Omental fat pad (tissue), 4 donors: ENCODE data around the gene GSE1. TPM values are rescaled to one million over a fixed set of nuclear protein-coding genes. Genes with fewer than 3 reads are reported as not detected.

Experiments
- ATAC-seq: fragments of 150-250 bp; one replicate; pipeline ENCODE4 v1.9.1; 2016; ENCODE audit warnings: mild to moderate bottlenecking, moderate library complexity; ENCODE audit not compliant: low FRiP score
- DNase-seq: peaks from one replicate; pipeline ENCODE4 v3.0.0-alpha.2; 2019; ENCODE audit warnings: low spot score
- CTCF ChIP-seq, 3 donors: fragments of 450-650 bp; IDR thresholded peaks; one replicate each; pipeline ENCODE4 v1.5.1; 2016 to 2017; ENCODE audit warnings: antibody characterized with exemption in 3 of 3, mild to moderate bottlenecking in 3 of 3, moderate library complexity in 2 of 3
- total RNA-seq, 4 donors: library from RNA; depleted of rRNA; stranded (reverse); fragments of >200 nt; gene quantifications; one replicate each; pipeline ENCODE4 v1.1.0, GENCODE V29; 2016

The GSE1 gene
- total RNA-seq, 4 donors from 2014 or later: 50.9 to 181 (median 90.9) TPM

GRCh38 chr16:85667841-85668413 is 54.8 kb downstream of the GSE1 start:
- ATAC-seq (no peak), DNase-seq (no peak)
- TF ChIP-seq CTCF (IDR thresholded peaks at IDR 0.05): no peak

- no peak for TF ChIP-seq CTCF (IDR thresholded peaks at IDR 0.05)
- ATAC-seq: no peak
- DNase-seq: no peak
These were observed 55.7 kb downstream of the GSE1 start for GRCh38 chr16:85668676-85669424.

GRCh38 chr16:85670840-85671239 is 57.7 kb downstream of the GSE1 start:
- DNase-seq: no peak
- no peak for ATAC-seq
- no peak for TF ChIP-seq CTCF (IDR thresholded peaks at IDR 0.05)

- peak; percentile 59 for ATAC-seq
- DNase-seq: no peak
- TF ChIP-seq CTCF (IDR thresholded peaks at IDR 0.05): no peak
These were observed 60.7 kb downstream of the GSE1 start for GRCh38 chr16:85673529-85674417.

- ATAC-seq (no peak), DNase-seq (no peak)
- TF ChIP-seq CTCF (IDR thresholded peaks at IDR 0.05): no peak
These were observed 61.3 kb downstream of the GSE1 start for GRCh38 chr16:85674418-85674755.

GRCh38 chr16:85674828-85675227 is 61.7 kb downstream of the GSE1 start:
- DNase-seq (no peak), ATAC-seq (no peak)
- no peak for TF ChIP-seq CTCF (IDR thresholded peaks at IDR 0.05)
